Liver (tissue), 3 donors: Measurements from ENCODE around the gene RNF13.

Source experiments
- CTCF ChIP-seq: fragments of 150-350 bp; IDR thresholded peaks from 2 replicates; pipeline ENCODE4 v1.5.1; 2017; ENCODE audit warnings: improper control_type of control experiment, low read depth, low read length; ENCODE audit not compliant: missing input control
- EGR1 ChIP-seq, 2 donors: IDR thresholded peaks; 2 replicates each; pipeline ENCODE4 v1.6.1; 2016 to 2018; ENCODE audit warnings: antibody characterized with exemption in 2 of 2, low read depth in 2 of 2
- GABPA ChIP-seq, 2 donors: IDR thresholded peaks in 1 of 2; conservative IDR thresholded peaks in 1 of 2; 2 replicates each; pipeline ENCODE4 v1.6.1; 2016; ENCODE audit warnings: antibody characterized with exemption in 2 of 2, mild to moderate bottlenecking in 1 of 2, moderate library complexity in 1 of 2
- JUND ChIP-seq, 2 donors: IDR thresholded peaks; 2 replicates each; pipeline ENCODE4 v1.6.1; 2016; ENCODE audit warnings: antibody characterized with exemption in 2 of 2
- MAX ChIP-seq: IDR thresholded peaks from 2 replicates; pipeline ENCODE4 v1.6.1; 2016; ENCODE audit warnings: antibody characterized with exemption
- REST ChIP-seq: IDR thresholded peaks from 2 replicates; pipeline ENCODE4 v1.6.1; 2016; ENCODE audit warnings: antibody characterized with exemption, mild to moderate bottlenecking
- RXRA ChIP-seq, 2 donors: IDR thresholded peaks; 2 replicates each; pipeline ENCODE4 v1.6.1; 2017 to 2018; ENCODE audit warnings: antibody characterized with exemption in 2 of 2, mild to moderate bottlenecking in 1 of 2
- YY1 ChIP-seq: IDR thresholded peaks from 2 replicates; pipeline ENCODE4 v1.6.1; 2016; ENCODE audit warnings: antibody characterized with exemption, mild to moderate bottlenecking
- donor health status: healthy.
- donor health status: healthy.

GRCh38 chr3:149941186-149941585 lies 128.2 kb downstream of the RNF13 start:
- TF ChIP-seq RXRA (IDR thresholded peaks at IDR 0.05), result no peak
- TF ChIP-seq CTCF, result no peak
- no peak for TF ChIP-seq EGR1 (IDR thresholded peaks at IDR 0.05; ENCODE audit: low read depth in 2 of 2)
- TF ChIP-seq JUND (IDR thresholded peaks at IDR 0.05), result no peak
- no peak for TF ChIP-seq REST
- no peak for TF ChIP-seq GABPA (IDR thresholded peaks at IDR 0.05 in 1 of 2, conservative IDR thresholded peaks at IDR 0.05 in 1 of 2)
- no peak for TF ChIP-seq MAX
- TF ChIP-seq YY1, result no peak
